Measurements from ENCODE around the gene LRRC45. TPM values are rescaled to one million over a fixed set of nuclear protein-coding genes. Genes with fewer than 3 reads are reported as not detected.

Gene LRRC45
- polyA plus RNA-seq, 1 donor (not counting 4 experiments of a cell fraction or from before 2014, with no cell fraction given) = 2.5 TPM

GRCh38 chr17:82048571-82048971 is 25.5 kb downstream of the LRRC45 start:
- dilution Hi-C loops (cut with MboI; ENCODE audit: extremely low pct_ligation_motif_present, low sequenced_read_pairs) = no loop called here
- Histone ChIP-seq H3K79me2 (ENCODE audit: control insufficient read depth, insufficient read depth, low read length) (peaks cover 21% of the 10 kb centered on the region), H3K4me2 (ENCODE audit: control insufficient read depth, extremely low read depth, insufficient read depth, low read depth, low read length) (no peak overlapping the region), H3K9me1 (ENCODE audit: control insufficient read depth, extremely low read depth, insufficient read depth, low read length) (no peaks in the 10 kb centered on the region), H3K27ac (ENCODE audit: control insufficient read depth, insufficient read depth, low read length) (no peak overlapping the region), H3K9me3 (ENCODE audit: control insufficient read depth, low read depth, low read length) (no peaks in the 10 kb centered on the region), H2AFZ (ENCODE audit: control insufficient read depth, low read length) (no peak overlapping the region), H3K27me3 (ENCODE audit: control insufficient read depth, extremely low read depth, insufficient read depth, low read length) (no peaks in the 10 kb centered on the region), H4K20me1 (ENCODE audit: control insufficient read depth, extremely low read depth, insufficient read depth, low read length) (no peaks in the 10 kb centered on the region), H3K9ac (ENCODE audit: control insufficient read depth, extremely low read depth, insufficient read depth, low read length) (no peak overlapping the region), H3K4me1 (ENCODE audit: control insufficient read depth, extremely low read depth, insufficient read depth, low read length) (peaks cover 11% of the 10 kb centered on the region), H3K36me3 (ENCODE audit: control insufficient read depth in 2 of 2, extremely low read depth in 1 of 2, insufficient read depth in 2 of 2, low read length in 2 of 2) (peaks cover 5 to 12% of the 10 kb centered on the region in 2 experiments), H3K4me3 (ENCODE audit: control insufficient read depth in 2 of 3, extremely low read depth in 1 of 3, insufficient read depth in 2 of 3, low read depth in 1 of 3, low read length in 3 of 3) (no peak overlapping the region)
- FAIRE-seq = no peak
- no peak for TF ChIP-seq CTCF (optimal IDR thresholded peaks at IDR 0.05 in 1 of 3, IDR thresholded peaks at IDR 0.05 in 1 of 3, conservative IDR thresholded peaks at IDR 0.05 in 1 of 3; ENCODE audit: extremely low read depth in 1 of 3, insufficient read depth in 2 of 3, low read length in 3 of 3)
- TF ChIP-seq EZH2 (IDR thresholded peaks at IDR 0.05; ENCODE audit: low read length) = no peak
- no peak for DNase-seq (ENCODE audit: low read depth, low spot score)

GRCh38 chr17:82049106-82049505 is 26.0 kb downstream of the LRRC45 start:
- H3K4me2 ChIP-seq (ENCODE audit: control insufficient read depth, extremely low read depth, insufficient read depth, low read depth, low read length) = no peak overlapping the region
- H3K9me1 ChIP-seq (ENCODE audit: control insufficient read depth, extremely low read depth, insufficient read depth, low read length) = no peaks in the 10 kb centered on the region
- no peak overlapping the region for H2AFZ ChIP-seq (ENCODE audit: control insufficient read depth, low read length)
- H3K27ac ChIP-seq (ENCODE audit: control insufficient read depth, insufficient read depth, low read length) = no peak overlapping the region
- peaks cover 5 to 16% of the 10 kb centered on the region in 2 experiments for H3K36me3 ChIP-seq (ENCODE audit: control insufficient read depth in 2 of 2, extremely low read depth in 1 of 2, insufficient read depth in 2 of 2, low read length in 2 of 2)
- no peak for DNase-seq (ENCODE audit: low read depth, low spot score)
- no peak for FAIRE-seq
- H3K9ac ChIP-seq (ENCODE audit: control insufficient read depth, extremely low read depth, insufficient read depth, low read length) = no peak overlapping the region
- H3K4me1 ChIP-seq (ENCODE audit: control insufficient read depth, extremely low read depth, insufficient read depth, low read length) = peaks cover 11% of the 10 kb centered on the region
- H3K27me3 ChIP-seq (ENCODE audit: control insufficient read depth, extremely low read depth, insufficient read depth, low read length) = no peaks in the 10 kb centered on the region
- H3K9me3 ChIP-seq (ENCODE audit: control insufficient read depth, low read depth, low read length) = no peaks in the 10 kb centered on the region
- H4K20me1 ChIP-seq (ENCODE audit: control insufficient read depth, extremely low read depth, insufficient read depth, low read length) = no peaks in the 10 kb centered on the region
- H3K79me2 ChIP-seq (ENCODE audit: control insufficient read depth, insufficient read depth, low read length) = peaks cover 25% of the 10 kb centered on the region
- no peak for TF ChIP-seq CTCF (optimal IDR thresholded peaks at IDR 0.05 in 1 of 3, IDR thresholded peaks at IDR 0.05 in 1 of 3, conservative IDR thresholded peaks at IDR 0.05 in 1 of 3; ENCODE audit: extremely low read depth in 1 of 3, insufficient read depth in 2 of 3, low read length in 3 of 3)
- TF ChIP-seq EZH2 (IDR thresholded peaks at IDR 0.05; ENCODE audit: low read length) = no peak
- H3K4me3 ChIP-seq (ENCODE audit: control insufficient read depth in 2 of 3, extremely low read depth in 1 of 3, insufficient read depth in 2 of 3, low read depth in 1 of 3, low read length in 3 of 3) = no peak overlapping the region
- dilution Hi-C loops (cut with MboI; ENCODE audit: extremely low pct_ligation_motif_present, low sequenced_read_pairs) = no loop called here
